SW 1271 (cell line): ENCODE measurements around the gene SNAPC5.
"Not testable (repeated sequence)": the region's sequence is repeated elsewhere in the genome, so short reads cannot be mapped to it uniquely, and the experiment has no call there.

ENCODE experiments used
- DNase-seq, 2 experiments: peaks; one replicate each; lab custom pipeline; 2025; lab: John Stamatoyannopoulos, UW

Gene SNAPC5

GRCh38 chr15:66497502-66498455, at the start of gene SNAPC5:
Gene SNAPC5, minus strand, starts transcription at chr15:66497762. Its CDS starts 31 bp downstream, at chr15:66497731.
- peak; percentile 91 for DNase-seq

- no peak for DNase-seq
Observed at GRCh38 chr15:66545255-66545654, 47.7 kb upstream of the SNAPC5 start.

GRCh38 chr15:66542896-66543295, 45.3 kb upstream of the SNAPC5 start:
- no peak for DNase-seq

GRCh38 chr15:66535056-66535455, 37.5 kb upstream of the SNAPC5 start:
- DNase-seq = no peak

- DNase-seq = no peak
Observed at GRCh38 chr15:66524838-66525237, 27.3 kb upstream of the SNAPC5 start.

GRCh38 chr15:66523926-66524325, 26.4 kb upstream of the SNAPC5 start:
- no peak for DNase-seq

GRCh38 chr15:66515901-66516322, 18.4 kb upstream of the SNAPC5 start:
- peak in 1 of 2 experiments; percentile 70 for DNase-seq

GRCh38 chr15:66514586-66514985, 17.0 kb upstream of the SNAPC5 start:
- no peak for DNase-seq

- DNase-seq = no peak
Observed at GRCh38 chr15:66508293-66508883, 10.8 kb upstream of the SNAPC5 start.

GRCh38 chr15:66505818-66506217, 8.3 kb upstream of the SNAPC5 start:
- no peak for DNase-seq

- DNase-seq = no peak
Observed at GRCh38 chr15:66505430-66505811, 7.9 kb upstream of the SNAPC5 start.

- peak; percentile 86 to 95 for DNase-seq
Observed at GRCh38 chr15:66504563-66505429, 7.2 kb upstream of the SNAPC5 start, which contains the start of the genes RPL4 and ZWILCH. Gene RPL4, minus strand, starts transcription at chr15:66504855. Its CDS starts 65 bp downstream, at chr15:66504790. Gene ZWILCH, plus strand, starts transcription at chr15:66505326. Its CDS starts 13 bp downstream, at chr15:66505339.

GRCh38 chr15:66503780-66504562, 6.4 kb upstream of the SNAPC5 start:
- DNase-seq = peak in 1 of 2 experiments; percentile 16

- not testable (repeated sequence) for DNase-seq
Observed at GRCh38 chr15:66503041-66503648, 5.6 kb upstream of the SNAPC5 start.

- no peak for DNase-seq
Observed at GRCh38 chr15:66502491-66502890, 4.9 kb upstream of the SNAPC5 start.

- not testable (repeated sequence) for DNase-seq
Observed at GRCh38 chr15:66500346-66500745, 2.8 kb upstream of the SNAPC5 start.

- peak in 1 of 2 experiments; percentile 56 for DNase-seq
Observed at GRCh38 chr15:66498501-66499386, 1.2 kb upstream of the SNAPC5 start.

- peak in 1 of 2 experiments; percentile 42 for DNase-seq
Observed at GRCh38 chr15:66496951-66497501, 536 bp downstream of the SNAPC5 start.

GRCh38 chr15:66494262-66494661, 3.3 kb downstream of the SNAPC5 start:
- no peak for DNase-seq
